Vagina (tissue), 2 donors: Measurements from ENCODE around the gene TMPRSS4. TPM values are rescaled to one million over a fixed set of nuclear protein-coding genes. Genes with fewer than 3 reads are reported as not detected.

Source experiments
- DNase-seq, 2 donors: peaks; one replicate each; pipeline ENCODE4 v3.0.0-alpha.2; 2017; ENCODE audit errors: extremely low spot score in 2 of 2
- H3K27ac ChIP-seq: fragments of 200-600 bp; sonication (generic); one replicate; pipeline ENCODE4 v1.5.1; 2019
- H3K27me3 ChIP-seq: fragments of 200-600 bp; sonication (generic); one replicate; pipeline ENCODE4 v1.5.1; 2019
- H3K36me3 ChIP-seq, 2 donors: fragments of 200-600 bp; sonication (generic); one replicate each; pipeline ENCODE4 v1.5.1; 2017 to 2019
- H3K4me1 ChIP-seq: fragments of 200-600 bp; sonication (generic); one replicate; pipeline ENCODE4 v1.5.1; 2019
- H3K4me3 ChIP-seq, 2 donors: fragments of 200-600 bp; sonication (generic); 1 replicate in 1 of 2; 2 replicates in 1 of 2; pipeline ENCODE4 v1.5.1; 2016 to 2019
- H3K9me3 ChIP-seq: fragments of 200-600 bp; sonication (generic); one replicate; pipeline ENCODE4 v1.5.1; 2019
- POLR2A ChIP-seq, 2 donors: fragments of 450-650 bp; IDR thresholded peaks; one replicate each; pipeline ENCODE4 v1.6.1; 2017; ENCODE audit warnings: antibody characterized with exemption in 2 of 2, mild to moderate bottlenecking in 2 of 2, moderate library complexity in 2 of 2
- POLR2AphosphoS5 ChIP-seq, 2 donors: sonication (generic); formaldehyde crosslinking; IDR thresholded peaks; one replicate each; pipeline ENCODE4 v1.9.0; 2017; ENCODE audit warnings: antibody characterized with exemption in 2 of 2, mild to moderate bottlenecking in 2 of 2, low read depth in 1 of 2; ENCODE audit not compliant: insufficient read depth in 1 of 2
- intact Hi-C: fragments of 100-400 bp; cut with DNase I; formaldehyde crosslinking; loops from one replicate; pipeline ENCODE4 v1.15.1; 2023
- total RNA-seq: library from RNA; depleted of rRNA; stranded (reverse); fragments of >200 nt; gene quantifications from one replicate; pipeline ENCODE4 v1.2.3, GENCODE V29; 2016
- TF ChIP-seq, protein P1 (sequence below), 3 experiments: fragments of 450-650 bp in 2 of 3; fragments of 200-600 bp in 1 of 3; sonication (generic) in 1 of 3; IDR thresholded peaks; one replicate each; pipeline ENCODE4 v1.5.1; 2017 to 2019; ENCODE audit warnings: antibody characterized with exemption in 3 of 3, mild to moderate bottlenecking in 2 of 3, moderate library complexity in 2 of 3

Gene TMPRSS4
- total RNA-seq, 1 donor from 2014 or later, result 20.9 TPM

DNA sequence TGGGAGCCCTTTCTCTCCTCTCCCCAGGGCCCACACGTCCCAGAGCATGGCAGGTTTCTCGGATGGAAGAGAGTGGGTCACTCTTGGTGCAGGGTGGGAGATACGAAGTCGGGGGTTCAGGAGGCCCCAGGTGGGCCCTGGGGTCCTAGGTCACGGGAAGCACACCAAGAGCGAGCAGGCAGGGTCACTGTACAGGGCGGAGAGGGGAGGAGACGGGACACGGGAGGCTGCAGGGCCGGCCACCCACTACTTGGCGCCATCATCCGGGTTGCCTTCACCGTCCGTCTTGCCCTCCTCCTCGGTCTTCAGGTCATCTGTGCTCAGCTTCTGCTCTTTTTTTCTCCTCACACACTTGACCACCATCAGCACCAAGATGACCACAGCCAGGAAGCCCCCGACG lies 89.8 kb downstream of the TMPRSS4 start:
- Histone ChIP-seq H3K27ac (no peak overlapping the region), H3K36me3 (no peaks in the 10 kb centered on the region), H3K27me3 (no peaks in the 10 kb centered on the region), H3K4me1 (peaks cover 6% of the 10 kb centered on the region), H3K4me3 (no peak overlapping the region), H3K9me3 (no peaks in the 10 kb centered on the region)
- no peak for DNase-seq
- TF ChIP-seq POLR2AphosphoS5 (IDR thresholded peaks at IDR 0.05; ENCODE audit: insufficient read depth in 1 of 2, low read depth in 1 of 2), result no peak
- TF ChIP-seq, protein P1, sequence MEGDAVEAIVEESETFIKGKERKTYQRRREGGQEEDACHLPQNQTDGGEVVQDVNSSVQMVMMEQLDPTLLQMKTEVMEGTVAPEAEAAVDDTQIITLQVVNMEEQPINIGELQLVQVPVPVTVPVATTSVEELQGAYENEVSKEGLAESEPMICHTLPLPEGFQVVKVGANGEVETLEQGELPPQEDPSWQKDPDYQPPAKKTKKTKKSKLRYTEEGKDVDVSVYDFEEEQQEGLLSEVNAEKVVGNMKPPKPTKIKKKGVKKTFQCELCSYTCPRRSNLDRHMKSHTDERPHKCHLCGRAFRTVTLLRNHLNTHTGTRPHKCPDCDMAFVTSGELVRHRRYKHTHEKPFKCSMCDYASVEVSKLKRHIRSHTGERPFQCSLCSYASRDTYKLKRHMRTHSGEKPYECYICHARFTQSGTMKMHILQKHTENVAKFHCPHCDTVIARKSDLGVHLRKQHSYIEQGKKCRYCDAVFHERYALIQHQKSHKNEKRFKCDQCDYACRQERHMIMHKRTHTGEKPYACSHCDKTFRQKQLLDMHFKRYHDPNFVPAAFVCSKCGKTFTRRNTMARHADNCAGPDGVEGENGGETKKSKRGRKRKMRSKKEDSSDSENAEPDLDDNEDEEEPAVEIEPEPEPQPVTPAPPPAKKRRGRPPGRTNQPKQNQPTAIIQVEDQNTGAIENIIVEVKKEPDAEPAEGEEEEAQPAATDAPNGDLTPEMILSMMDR (IDR thresholded peaks at IDR 0.05), result no peak
- TF ChIP-seq POLR2A (IDR thresholded peaks at IDR 0.05), result no peak
- intact Hi-C loops, result no loop called here

DNA sequence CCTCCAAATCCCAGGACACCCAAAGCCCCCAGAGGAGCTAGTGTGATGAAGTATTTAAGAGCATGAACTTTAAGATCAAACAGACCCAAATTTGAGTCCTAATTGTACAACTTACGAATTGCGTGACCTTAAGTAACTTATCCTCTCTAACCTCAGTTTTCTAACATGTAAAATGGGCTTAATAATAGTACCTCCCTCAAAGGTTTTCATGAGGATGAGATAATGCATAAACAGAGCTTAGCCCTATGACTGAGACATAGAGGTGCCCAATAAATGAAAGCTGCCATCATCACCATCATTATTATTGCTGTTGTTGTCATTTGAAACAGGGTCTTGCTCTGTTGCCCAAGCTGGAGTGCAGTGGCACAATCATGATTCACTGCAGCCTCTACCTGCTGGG lies 90.4 kb downstream of the TMPRSS4 start:
- H3K36me3 ChIP-seq, result no peaks in the 10 kb centered on the region
- TF ChIP-seq POLR2A (IDR thresholded peaks at IDR 0.05) (no peak), POLR2AphosphoS5 (IDR thresholded peaks at IDR 0.05; ENCODE audit: insufficient read depth in 1 of 2, low read depth in 1 of 2) (no peak)
- TF ChIP-seq, protein P1 (IDR thresholded peaks at IDR 0.05), result no peak
- DNase-seq, result no peak
- H3K4me1 ChIP-seq, result peaks cover 9% of the 10 kb centered on the region
- H3K9me3 ChIP-seq, result no peaks in the 10 kb centered on the region
- H3K4me3 ChIP-seq, result no peak overlapping the region
- intact Hi-C loops, result no loop called here
- no peaks in the 10 kb centered on the region for H3K27me3 ChIP-seq
- H3K27ac ChIP-seq, result no peak overlapping the region

DNA sequence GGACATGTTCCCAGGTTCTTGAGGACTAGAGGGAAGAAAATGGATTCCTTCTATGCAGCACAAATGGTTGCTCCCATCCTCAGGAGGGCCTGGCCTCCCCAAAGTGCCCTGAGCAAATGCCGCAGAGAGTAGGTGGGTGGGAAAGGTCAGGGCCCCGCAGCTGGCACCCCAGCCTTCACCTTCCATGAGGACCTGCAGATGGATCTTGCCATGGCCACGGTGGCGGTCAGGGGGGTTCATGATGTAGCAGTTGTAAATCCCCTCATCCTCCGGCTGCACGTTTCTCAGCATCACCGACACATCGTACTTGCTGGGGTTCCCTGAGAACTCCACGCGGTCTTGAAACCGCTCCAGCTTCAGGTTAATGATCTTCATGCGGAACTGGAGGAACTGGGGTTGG lies 91.0 kb downstream of the TMPRSS4 start:
- TF ChIP-seq POLR2AphosphoS5 (IDR thresholded peaks at IDR 0.05; ENCODE audit: insufficient read depth in 1 of 2, low read depth in 1 of 2) (no peak), POLR2A (IDR thresholded peaks at IDR 0.05) (no peak)
- TF ChIP-seq, protein P1 (IDR thresholded peaks at IDR 0.05), result no peak
- intact Hi-C loops, result no loop called here
- no peak overlapping the region for H3K4me3 ChIP-seq

DNA sequence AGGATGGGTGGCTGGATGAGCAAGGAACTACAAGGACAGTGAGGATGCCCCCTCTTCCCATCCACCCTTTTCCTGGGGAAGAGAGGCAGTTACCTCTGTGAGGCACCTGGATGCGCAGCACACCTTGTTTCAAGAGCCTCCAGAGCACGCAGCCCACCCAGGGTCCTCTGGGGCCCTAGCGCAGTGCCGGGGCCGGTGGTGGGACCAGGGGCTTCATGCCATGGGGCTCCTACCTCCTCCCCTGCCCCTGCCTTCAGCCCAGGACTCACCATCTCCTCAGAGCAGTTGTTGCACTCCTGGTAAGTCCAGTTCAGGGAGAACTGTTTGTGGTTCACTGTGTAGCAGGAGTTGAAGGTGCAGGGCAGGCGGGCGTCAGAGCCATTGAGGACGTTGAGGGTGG lies 91.4 kb downstream of the TMPRSS4 start:
- TF ChIP-seq, protein P1 (IDR thresholded peaks at IDR 0.05), result no peak
- TF ChIP-seq POLR2A (IDR thresholded peaks at IDR 0.05), result no peak
- no peak for TF ChIP-seq POLR2AphosphoS5 (IDR thresholded peaks at IDR 0.05; ENCODE audit: insufficient read depth in 1 of 2, low read depth in 1 of 2)
- intact Hi-C loops, result no loop called here
- no peak for DNase-seq
- Histone ChIP-seq H3K4me3 (no peak overlapping the region), H3K27me3 (no peaks in the 10 kb centered on the region), H3K4me1 (peaks cover 9% of the 10 kb centered on the region), H3K27ac (no peak overlapping the region), H3K36me3 (no peaks in the 10 kb centered on the region), H3K9me3 (no peaks in the 10 kb centered on the region)

More for the DNA sequence above, 91.0 kb downstream of the TMPRSS4 start:
- H3K27ac ChIP-seq, result no peak overlapping the region
- H3K4me1 ChIP-seq, result peaks cover 9% of the 10 kb centered on the region
- DNase-seq, result no peak
- H3K36me3 ChIP-seq, result no peaks in the 10 kb centered on the region
- no peaks in the 10 kb centered on the region for H3K9me3 ChIP-seq
- H3K27me3 ChIP-seq, result no peaks in the 10 kb centered on the region

DNA sequence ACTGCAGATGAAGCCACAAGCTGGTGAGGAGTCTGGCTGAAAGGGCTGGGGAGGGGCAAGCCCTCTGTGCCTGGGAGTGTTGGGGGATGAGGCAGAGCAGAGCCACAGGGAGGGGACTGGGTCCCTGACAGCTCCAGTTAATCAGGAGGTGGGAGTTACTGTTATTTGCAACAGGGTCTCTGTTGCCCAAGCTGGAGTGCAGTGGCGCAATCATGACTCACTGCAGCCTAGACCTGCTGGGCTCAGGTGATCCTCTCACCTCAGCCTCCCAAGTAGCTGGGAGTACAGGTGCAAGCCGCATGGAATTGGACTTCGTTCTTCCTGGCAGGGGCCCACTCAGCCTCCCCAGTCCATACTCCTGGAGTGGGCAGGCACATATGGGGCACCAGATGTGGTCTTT lies 91.9 kb downstream of the TMPRSS4 start:
- Histone ChIP-seq H3K4me1 (peaks cover 9% of the 10 kb centered on the region), H3K9me3 (no peaks in the 10 kb centered on the region), H3K27me3 (no peaks in the 10 kb centered on the region), H3K36me3 (no peaks in the 10 kb centered on the region), H3K4me3 (no peak overlapping the region), H3K27ac (no peak overlapping the region)
- intact Hi-C loops, result no loop called here
- DNase-seq, result no peak
- TF ChIP-seq POLR2AphosphoS5 (IDR thresholded peaks at IDR 0.05; ENCODE audit: insufficient read depth in 1 of 2, low read depth in 1 of 2) (no peak), POLR2A (IDR thresholded peaks at IDR 0.05) (no peak)
- TF ChIP-seq, protein P1 (IDR thresholded peaks at IDR 0.05), result no peak
